ENCODE results near the gene CLCN5. TPM values are rescaled to one million over a fixed set of nuclear protein-coding genes. Genes with fewer than 3 reads are reported as not detected.

The CLCN5 gene
- total RNA-seq, 6 donors from 2014 or later: 4.2 to 14.4 (median 10.2) TPM

GRCh38 chrX:49915361-49916222 lies 6.8 kb upstream of the CLCN5 start:
- H3K27me3 ChIP-seq: no peaks in the 10 kb centered on the region
- ATAC-seq (ENCODE audit: low FRiP score in 2 of 2) (peak in 1 of 2 donors; percentile 80), DNase-seq (peak in 1 of 2 donors; percentile 31)
- peaks cover 0 to 7% (median 2%) of the 10 kb centered on the region in 4 donors for H3K4me1 ChIP-seq
- no peak overlapping the region for H3K27ac ChIP-seq
- WGBS, 2 donors: 27 to 40% methylated on average over 5 to 8 of the region's 8 CpGs
- no peaks in the 10 kb centered on the region for H3K9me3 ChIP-seq
- H3K4me3 ChIP-seq: no peak overlapping the region
- TF ChIP-seq CTCF (IDR thresholded peaks at IDR 0.05) (peak; percentile 39 to 84 (median 72)), EP300 (IDR thresholded peaks at IDR 0.05) (no peak)
- no peaks in the 10 kb centered on the region for H3K36me3 ChIP-seq

GRCh38 chrX:49919617-49920016 lies 2.8 kb upstream of the CLCN5 start:
- no peaks in the 10 kb centered on the region for H3K27me3 ChIP-seq
- peaks cover 0 to 7% (median 5%) of the 10 kb centered on the region in 4 donors for H3K4me1 ChIP-seq
- DNase-seq (peak in 1 of 2 donors; percentile 22), ATAC-seq (ENCODE audit: low FRiP score in 2 of 2) (peak in 1 of 2 donors; percentile 38)
- WGBS, 2 donors: 18 to 19% methylated on average over 8 of the region's 8 CpGs
- H3K27ac ChIP-seq: no peak overlapping the region
- no peak overlapping the region for H3K4me3 ChIP-seq
- no peak for TF ChIP-seq EP300 (IDR thresholded peaks at IDR 0.05)
- TF ChIP-seq POLR2A (IDR thresholded peaks at IDR 0.05): no peak
- no peak for TF ChIP-seq POLR2AphosphoS5 (IDR thresholded peaks at IDR 0.05)
- peak; percentile 58 to 86 (median 60) for TF ChIP-seq CTCF (IDR thresholded peaks at IDR 0.05)
- H3K36me3 ChIP-seq: no peaks in the 10 kb centered on the region
- no peaks in the 10 kb centered on the region for H3K9me3 ChIP-seq

GRCh38 chrX:49921109-49921508 lies 1.3 kb upstream of the CLCN5 start:
- 64 to 79% methylated on average over 2 of the region's 2 CpGs for WGBS, 2 donors
- TF ChIP-seq EP300 (IDR thresholded peaks at IDR 0.05) (no peak), CTCF (IDR thresholded peaks at IDR 0.05) (no peak), POLR2AphosphoS5 (IDR thresholded peaks at IDR 0.05) (no peak), POLR2A (IDR thresholded peaks at IDR 0.05) (no peak)
- no peaks in the 10 kb centered on the region for H3K27me3 ChIP-seq
- peaks cover 0 to 7% (median 5%) of the 10 kb centered on the region in 4 donors for H3K4me1 ChIP-seq
- DNase-seq: no peak
- ATAC-seq (ENCODE audit: low FRiP score in 2 of 2): no peak
- H3K4me3 ChIP-seq: no peak overlapping the region
- H3K36me3 ChIP-seq: no peaks in the 10 kb centered on the region
- H3K9me3 ChIP-seq: no peaks in the 10 kb centered on the region
- H3K27ac ChIP-seq: no peak overlapping the region

- no peaks in the 10 kb centered on the region for H3K36me3 ChIP-seq
- H3K27ac ChIP-seq: no peak overlapping the region
- WGBS, 2 donors: 40 to 59% methylated on average over 2 of the region's 2 CpGs
- ATAC-seq (ENCODE audit: low FRiP score in 2 of 2) (no peak), DNase-seq (no peak)
- H3K27me3 ChIP-seq: no peaks in the 10 kb centered on the region
- no peaks in the 10 kb centered on the region for H3K9me3 ChIP-seq
- no peak overlapping the region for H3K4me3 ChIP-seq
- H3K4me1 ChIP-seq: peaks cover 0 to 4% (median 2%) of the 10 kb centered on the region in 4 donors
- TF ChIP-seq POLR2A (IDR thresholded peaks at IDR 0.05): no peak
- TF ChIP-seq EP300 (IDR thresholded peaks at IDR 0.05): no peak
- TF ChIP-seq POLR2AphosphoS5 (IDR thresholded peaks at IDR 0.05): no peak
- TF ChIP-seq CTCF (IDR thresholded peaks at IDR 0.05): no peak
These were observed 2.8 kb downstream of the CLCN5 start for GRCh38 chrX:49925176-49925575.
